Activated T-helper 1 cell treated with anti-CD3 and anti-CD28 coated beads, Interleukin-12 subunit alpha, Interleukin-12 subunit beta, Interleukin-2, Interleukin-4 antibody, amounts not matched to agents 30 ng/mL and 10 ng/mL and 1 ng/mL, durations not matched to agents 14 hours and 24 hours and 36 hours (primary cell): ENCODE results near the gene RINT1. TPM values are rescaled to one million over a fixed set of nuclear protein-coding genes. Genes with fewer than 3 reads are reported as not detected.

ENCODE experiments used
- DNase-seq: peaks from one replicate; pipeline ENCODE4 v3.0.0; 2021; ENCODE audit warnings: low spot score
- H3K27ac Mint-ChIP-seq: one replicate; pipeline ENCODE4 v1.8.0; 2021; ENCODE audit warnings: mild to moderate bottlenecking, mixed read lengths
- H3K27me3 Mint-ChIP-seq: one replicate; pipeline ENCODE4 v1.8.0; 2022; ENCODE audit warnings: mild to moderate bottlenecking, moderate library complexity, mixed read lengths; ENCODE audit not compliant: insufficient read depth
- H3K36me3 Mint-ChIP-seq: one replicate; pipeline ENCODE4 v1.8.0; 2021; ENCODE audit warnings: low read depth, mixed read lengths
- H3K4me1 Mint-ChIP-seq: one replicate; pipeline ENCODE4 v1.8.0; 2021; ENCODE audit warnings: low read depth, mixed read lengths
- H3K4me3 Mint-ChIP-seq: one replicate; pipeline ENCODE4 v1.8.0; 2021; ENCODE audit warnings: mild to moderate bottlenecking, moderate library complexity, mixed read lengths
- H3K9me3 Mint-ChIP-seq: one replicate; pipeline ENCODE4 v1.8.0; 2021; ENCODE audit warnings: mixed read lengths
- intact Hi-C: fragments of 100-400 bp; cut with micrococcal nuclease; formaldehyde crosslinking; loops from one replicate; pipeline ENCODE4 v1.15.1; 2024
- total RNA-seq: library from RNA; stranded (reverse); gene quantifications from 2 replicates; pipeline ENCODE4 v1.2.3, GENCODE V29; 2022

RINT1 gene
- total RNA-seq, 1 donor from 2014 or later: 21.9 TPM

- H3K27ac Mint-ChIP-seq: no peak overlapping the region
- no peak for DNase-seq
- peaks cover 26% of the 10 kb centered on the region for H3K36me3 Mint-ChIP-seq
- H3K4me1 Mint-ChIP-seq: no peaks in the 10 kb centered on the region
- H3K27me3 Mint-ChIP-seq: no peaks in the 10 kb centered on the region
- no peaks in the 10 kb centered on the region for H3K9me3 Mint-ChIP-seq
- intact Hi-C loops: no loop called here
- no peak overlapping the region for H3K4me3 Mint-ChIP-seq
These were observed 35.0 kb downstream of the RINT1 start for GRCh38 chr7:105567024-105567423.

- Mint-ChIP-seq H3K4me1 (no peaks in the 10 kb centered on the region), H3K9me3 (no peaks in the 10 kb centered on the region), H3K36me3 (peaks cover 25% of the 10 kb centered on the region), H3K27me3 (no peaks in the 10 kb centered on the region), H3K4me3 (no peak overlapping the region), H3K27ac (no peak overlapping the region)
- intact Hi-C loops: no loop called here
- no peak for DNase-seq
These were observed 35.8 kb downstream of the RINT1 start for GRCh38 chr7:105567821-105568220.

- no peak for DNase-seq
- Mint-ChIP-seq H3K4me3 (no peak overlapping the region), H3K27ac (no peak overlapping the region), H3K4me1 (no peaks in the 10 kb centered on the region), H3K36me3 (peaks cover 12% of the 10 kb centered on the region), H3K9me3 (no peaks in the 10 kb centered on the region), H3K27me3 (no peaks in the 10 kb centered on the region)
- intact Hi-C loops: no loop called here
These were observed 39.9 kb downstream of the RINT1 start for GRCh38 chr7:105571891-105572290.

- Mint-ChIP-seq H3K4me3 (no peak overlapping the region), H3K36me3 (peaks cover under 1% of the 10 kb centered on the region), H3K27ac (no peak overlapping the region), H3K27me3 (no peaks in the 10 kb centered on the region), H3K9me3 (no peaks in the 10 kb centered on the region), H3K4me1 (peaks cover 10% of the 10 kb centered on the region)
- no peak for DNase-seq
- intact Hi-C loops: no loop called here
These were observed 45.2 kb downstream of the RINT1 start for GRCh38 chr7:105577251-105577650.

GRCh38 chr7:105578496-105578895 lies 46.5 kb downstream of the RINT1 start:
- intact Hi-C loops: no loop called here
- Mint-ChIP-seq H3K27me3 (peaks cover 1% of the 10 kb centered on the region), H3K36me3 (no peaks in the 10 kb centered on the region), H3K4me3 (no peak overlapping the region), H3K27ac (no peak overlapping the region), H3K9me3 (no peaks in the 10 kb centered on the region), H3K4me1 (peaks cover 10% of the 10 kb centered on the region)
- no peak for DNase-seq

GRCh38 chr7:105580022-105580740 lies 48.2 kb downstream of the RINT1 start:
- Mint-ChIP-seq H3K9me3 (peaks cover 13% of the 10 kb centered on the region), H3K27ac (no peak overlapping the region), H3K27me3 (peaks cover 1% of the 10 kb centered on the region), H3K4me3 (no peak overlapping the region), H3K4me1 (peaks cover 10% of the 10 kb centered on the region), H3K36me3 (peaks cover 3% of the 10 kb centered on the region)
- DNase-seq: no peak
- intact Hi-C loops: no loop called here

GRCh38 chr7:105581066-105581811 lies 49.2 kb downstream of the RINT1 start, which contains the start of gene EFCAB10:
TSS of gene EFCAB10 (minus strand) at chr7:105581493. CDS start at chr7:105581463, 30 bp downstream.
- Mint-ChIP-seq H3K4me3 (peak within 1 kb of the TSS; percentile 62), H3K27me3 (peaks cover 1% of the 10 kb centered on the region)
- intact Hi-C loops: no loop called here

GRCh38 chr7:105583061-105583460 lies 51.1 kb downstream of the RINT1 start:
- peaks cover 3% of the 10 kb centered on the region for H3K36me3 Mint-ChIP-seq
- DNase-seq: no peak
- H3K9me3 Mint-ChIP-seq: peaks cover 13% of the 10 kb centered on the region
- no peak overlapping the region for H3K27ac Mint-ChIP-seq
- H3K4me3 Mint-ChIP-seq: no peak overlapping the region
- intact Hi-C loops: no loop called here
- H3K4me1 Mint-ChIP-seq: peaks cover 21% of the 10 kb centered on the region
- H3K27me3 Mint-ChIP-seq: peaks cover 1% of the 10 kb centered on the region

More at GRCh38 chr7:105581066-105581811, 49.2 kb downstream of the RINT1 start, which contains the start of gene EFCAB10:
- no peak within 1 kb of the TSS for H3K27ac Mint-ChIP-seq
- peak; percentile 40 for DNase-seq
- H3K36me3 Mint-ChIP-seq: peaks cover 3% of the 10 kb centered on the region
- peaks cover 15% of the 10 kb centered on the region for H3K4me1 Mint-ChIP-seq
- H3K9me3 Mint-ChIP-seq: peaks cover 13% of the 10 kb centered on the region

- H3K36me3 Mint-ChIP-seq: peaks cover 3% of the 10 kb centered on the region
- peaks cover 1% of the 10 kb centered on the region for H3K27me3 Mint-ChIP-seq
- no peak for DNase-seq
- no peak overlapping the region for H3K27ac Mint-ChIP-seq
- H3K9me3 Mint-ChIP-seq: peaks cover 13% of the 10 kb centered on the region
- peaks cover 22% of the 10 kb centered on the region for H3K4me1 Mint-ChIP-seq
- H3K4me3 Mint-ChIP-seq: no peak overlapping the region
- intact Hi-C loops: no loop called here
These were observed 52.2 kb downstream of the RINT1 start for GRCh38 chr7:105584165-105584564.

GRCh38 chr7:105585850-105586500 lies 54.0 kb downstream of the RINT1 start:
- no peak overlapping the region for H3K4me3 Mint-ChIP-seq
- intact Hi-C loops: loop anchor here (5.0 kb wide), 1 partner anchor 604 kb away; no protein-coding TSS in a partner anchor
- peak overlapping the region; percentile 62 for H3K27ac Mint-ChIP-seq
- H3K27me3 Mint-ChIP-seq: peaks cover 1% of the 10 kb centered on the region
- H3K9me3 Mint-ChIP-seq: peaks cover 13% of the 10 kb centered on the region
- no peak for DNase-seq
- peaks cover 26% of the 10 kb centered on the region for H3K4me1 Mint-ChIP-seq
- peaks cover 3% of the 10 kb centered on the region for H3K36me3 Mint-ChIP-seq

- no peak for DNase-seq
- Mint-ChIP-seq H3K4me1 (peaks cover 19% of the 10 kb centered on the region), H3K9me3 (peaks cover 13% of the 10 kb centered on the region)
These were observed 56.1 kb downstream of the RINT1 start for GRCh38 chr7:105587909-105588635.

GRCh38 chr7:105589356-105590077 lies 57.5 kb downstream of the RINT1 start:
- H3K36me3 Mint-ChIP-seq: peaks cover 2% of the 10 kb centered on the region

More at GRCh38 chr7:105587909-105588635, 56.1 kb downstream of the RINT1 start:
- intact Hi-C loops: loop anchor here (5.0 kb wide), 1 partner anchor 606 kb away; no protein-coding TSS in a partner anchor
- H3K27me3 Mint-ChIP-seq: peaks cover 3% of the 10 kb centered on the region
- H3K4me3 Mint-ChIP-seq: no peak overlapping the region
- H3K36me3 Mint-ChIP-seq: peaks cover 3% of the 10 kb centered on the region
- H3K27ac Mint-ChIP-seq: no peak overlapping the region

More at GRCh38 chr7:105589356-105590077, 57.5 kb downstream of the RINT1 start:
- H3K4me3 Mint-ChIP-seq: no peak overlapping the region
- peaks cover 3% of the 10 kb centered on the region for H3K27me3 Mint-ChIP-seq
- H3K4me1 Mint-ChIP-seq: peaks cover 19% of the 10 kb centered on the region
- no peak overlapping the region for H3K27ac Mint-ChIP-seq
- intact Hi-C loops: loop anchor here (1.0 to 5.0 kb wide), 2 partner anchors 607 to 666 kb away; no protein-coding TSS in a partner anchor
- peaks cover 5% of the 10 kb centered on the region for H3K9me3 Mint-ChIP-seq
- DNase-seq: peak; percentile 24
